Measurements from ENCODE around the gene C2orf49. TPM values are rescaled to one million over a fixed set of nuclear protein-coding genes. Genes with fewer than 3 reads are reported as not detected.

Gene C2orf49
- total RNA-seq, 2 experiments from 2014 or later = 20.5 to 23.1 TPM

DNA sequence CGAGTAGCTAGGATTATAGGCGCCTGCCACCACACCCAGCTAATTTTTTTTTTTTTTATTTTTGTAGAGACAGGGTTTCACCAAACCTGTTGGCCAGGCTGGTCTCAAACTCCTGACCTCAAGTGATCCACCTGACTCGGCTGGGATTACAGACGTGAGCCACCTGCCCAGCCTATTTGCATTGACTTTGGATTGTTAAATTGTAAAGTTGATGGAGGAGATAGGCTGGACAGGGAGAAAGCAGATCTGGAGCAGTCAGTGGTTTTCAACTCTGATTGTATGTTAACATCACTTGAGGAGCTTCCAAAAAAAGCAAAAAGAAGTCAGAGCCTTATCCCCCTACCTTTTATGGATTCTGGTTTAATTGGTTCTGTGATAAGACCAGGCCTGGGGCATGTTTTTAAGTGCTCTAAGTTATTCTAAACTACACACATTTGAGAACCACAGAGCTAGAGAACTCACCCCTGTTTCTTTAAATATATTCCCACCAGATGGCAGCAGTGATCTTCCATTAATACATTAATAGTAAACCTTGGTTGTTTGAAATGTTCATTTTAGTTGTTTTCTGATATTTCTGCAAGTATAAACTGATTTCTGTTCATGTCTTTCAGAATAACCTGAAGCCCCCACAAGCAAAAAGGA, 7.5 kb downstream of the C2orf49 start:
- Mint-ChIP-seq H3K9me3 (ENCODE audit: low read depth) (no peaks in the 10 kb centered on the region), H3K4me1 (peaks cover 5% of the 10 kb centered on the region), H3K36me3 (peaks cover 46% of the 10 kb centered on the region), H3K27ac (no peak overlapping the region), H3K27me3 (no peaks in the 10 kb centered on the region), H3K4me3 (no peak overlapping the region)
- no peak for DNase-seq
- CTCF ChIA-PET = interaction anchor here (0.6 to 1.8 kb wide), 11 partner anchors 9 to 202 kb away, joined by 3 to 8 read pairs (median 3); no protein-coding TSS in a partner anchor
- ATAC-seq = no peak

DNA sequence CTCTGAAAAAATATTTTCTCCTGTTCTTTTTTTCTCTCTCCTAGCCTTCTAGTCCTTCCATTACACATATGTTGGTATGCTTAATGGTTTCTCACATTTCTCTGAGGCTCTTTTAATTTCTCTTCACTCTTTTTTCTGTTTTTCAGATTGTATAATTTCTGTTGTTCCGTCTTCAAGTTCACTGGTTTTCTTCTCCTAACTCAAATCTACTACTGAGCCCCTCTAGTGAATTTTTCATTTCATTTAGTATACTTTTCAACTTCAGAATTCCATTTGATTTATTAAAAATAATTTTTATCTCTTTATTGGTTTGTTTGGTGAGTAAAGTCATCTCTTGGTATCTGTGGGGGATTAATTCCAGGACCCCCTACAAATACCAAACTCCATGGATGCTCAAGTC, 19.8 kb downstream of the C2orf49 start:
- no peak for ATAC-seq
- no peak overlapping the region for H3K27ac Mint-ChIP-seq
- CTCF ChIA-PET = interaction anchor here (1.0 to 1.3 kb wide), 3 partner anchors 9 to 12 kb away, joined by 3 to 5 read pairs (median 4); no protein-coding TSS in a partner anchor

DNA sequence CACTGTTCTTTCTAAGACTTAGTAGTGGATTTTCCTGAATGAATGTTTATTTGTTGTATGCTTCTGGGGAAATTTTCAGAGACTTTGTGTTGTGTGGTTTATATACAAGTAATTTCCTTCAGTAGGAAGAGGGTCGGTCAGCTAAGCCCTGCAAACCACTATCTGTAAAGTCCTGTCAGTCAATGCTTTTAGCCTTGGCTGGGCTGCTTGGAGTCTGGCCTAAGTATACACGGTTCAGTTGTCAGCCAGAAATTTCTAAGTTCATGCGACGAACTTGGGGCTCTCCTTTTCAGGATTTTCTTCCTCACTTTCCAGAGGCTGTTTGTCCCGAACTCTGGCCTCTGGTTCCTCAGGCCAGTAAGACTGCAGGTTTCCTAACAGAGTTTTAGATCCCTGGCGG, 21.3 kb downstream of the C2orf49 start:
- Mint-ChIP-seq H3K36me3 (peaks cover 44% of the 10 kb centered on the region), H3K27me3 (no peaks in the 10 kb centered on the region), H3K9me3 (ENCODE audit: low read depth) (no peaks in the 10 kb centered on the region), H3K4me1 (peaks cover 15% of the 10 kb centered on the region), H3K27ac (no peak overlapping the region), H3K4me3 (no peak overlapping the region)
- ATAC-seq (no peak), DNase-seq (no peak)
- CTCF ChIA-PET = no interaction called here

More for the DNA sequence above, 19.8 kb downstream of the C2orf49 start:
- peaks cover 12% of the 10 kb centered on the region for H3K4me1 Mint-ChIP-seq
- no peak for DNase-seq
- H3K9me3 Mint-ChIP-seq (ENCODE audit: low read depth) = no peaks in the 10 kb centered on the region
- no peaks in the 10 kb centered on the region for H3K27me3 Mint-ChIP-seq
- peaks cover 50% of the 10 kb centered on the region for H3K36me3 Mint-ChIP-seq
- H3K4me3 Mint-ChIP-seq = no peak overlapping the region

GRCh38 chr2:105361102-105361889, 24.0 kb downstream of the C2orf49 start:
- peak overlapping the region; percentile 1 for H3K27ac Mint-ChIP-seq
- DNase-seq = no peak
- H3K4me1 Mint-ChIP-seq = peaks cover 18% of the 10 kb centered on the region
- no peak overlapping the region for H3K4me3 Mint-ChIP-seq
- CTCF ChIA-PET = interaction anchor here (1.0 kb wide), 1 partner anchor 160 kb away, joined by 4 read pairs; no protein-coding TSS in a partner anchor
- ATAC-seq = peak; percentile 67
- no peaks in the 10 kb centered on the region for H3K9me3 Mint-ChIP-seq (ENCODE audit: low read depth)
- H3K36me3 Mint-ChIP-seq = peaks cover 30% of the 10 kb centered on the region
- H3K27me3 Mint-ChIP-seq = no peaks in the 10 kb centered on the region

GRCh38 chr2:105362862-105363591, 25.7 kb downstream of the C2orf49 start:
- no peaks in the 10 kb centered on the region for H3K27me3 Mint-ChIP-seq
- no peak overlapping the region for H3K4me3 Mint-ChIP-seq
- H3K27ac Mint-ChIP-seq = no peak overlapping the region
- peaks cover 18% of the 10 kb centered on the region for H3K4me1 Mint-ChIP-seq
- ATAC-seq = no peak
- no peak for DNase-seq
- no peaks in the 10 kb centered on the region for H3K9me3 Mint-ChIP-seq (ENCODE audit: low read depth)
- peaks cover 16% of the 10 kb centered on the region for H3K36me3 Mint-ChIP-seq
- CTCF ChIA-PET = interaction anchor here (1.0 kb wide), 1 partner anchor 158 kb away, joined by 4 read pairs; no protein-coding TSS in a partner anchor

DNA sequence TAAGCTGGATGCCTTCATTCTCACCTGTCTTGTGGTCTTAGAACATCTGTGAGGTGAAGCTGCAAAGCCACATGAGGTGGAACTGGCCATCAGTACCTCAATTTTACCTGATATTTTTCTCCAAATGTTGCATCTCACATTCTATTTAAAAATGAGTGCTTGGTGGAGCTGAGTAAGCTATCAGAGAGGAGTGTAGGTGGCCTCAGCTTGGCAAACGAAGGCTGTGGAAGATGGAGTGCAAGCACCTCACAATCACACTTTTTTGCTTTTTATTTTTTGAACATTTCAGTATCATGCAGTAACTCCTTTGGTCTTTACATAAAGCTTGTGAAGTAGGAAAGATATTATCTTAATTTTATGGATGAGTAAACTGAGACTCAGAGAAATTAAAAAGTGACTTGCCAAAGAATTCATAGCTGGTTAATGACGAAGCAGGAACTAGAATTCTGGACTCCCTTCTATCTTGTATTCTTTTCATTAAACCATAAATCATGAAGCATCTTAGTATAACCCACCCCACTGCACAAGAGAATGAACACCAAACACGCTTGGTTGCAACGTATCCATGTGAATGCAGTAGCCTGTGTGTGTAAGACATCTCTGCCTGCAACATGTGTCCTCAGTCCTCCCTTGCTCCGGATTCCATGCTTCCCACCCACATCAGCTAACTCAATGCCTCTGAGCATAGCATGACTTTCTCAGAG, 27.2 kb downstream of the C2orf49 start:
- Mint-ChIP-seq H3K27ac (peak overlapping the region; percentile 3), H3K4me1 (peaks cover 19% of the 10 kb centered on the region), H3K27me3 (no peaks in the 10 kb centered on the region), H3K4me3 (no peak overlapping the region), H3K9me3 (ENCODE audit: low read depth) (no peaks in the 10 kb centered on the region), H3K36me3 (peaks cover 8% of the 10 kb centered on the region)
- CTCF ChIA-PET = no interaction called here
- ATAC-seq = no peak
- no peak for DNase-seq

GRCh38 chr2:105365206-105365605, 27.9 kb downstream of the C2orf49 start:
- Mint-ChIP-seq H3K27me3 (no peaks in the 10 kb centered on the region), H3K36me3 (peaks cover 6% of the 10 kb centered on the region), H3K4me1 (peaks cover 25% of the 10 kb centered on the region), H3K4me3 (no peak overlapping the region), H3K9me3 (ENCODE audit: low read depth) (no peaks in the 10 kb centered on the region), H3K27ac (no peak overlapping the region)
- ATAC-seq = no peak
- CTCF ChIA-PET = interaction anchor here (1.9 kb wide), 1 partner anchor 9 kb away, joined by 5 read pairs; no protein-coding TSS in a partner anchor
- no peak for DNase-seq

DNA sequence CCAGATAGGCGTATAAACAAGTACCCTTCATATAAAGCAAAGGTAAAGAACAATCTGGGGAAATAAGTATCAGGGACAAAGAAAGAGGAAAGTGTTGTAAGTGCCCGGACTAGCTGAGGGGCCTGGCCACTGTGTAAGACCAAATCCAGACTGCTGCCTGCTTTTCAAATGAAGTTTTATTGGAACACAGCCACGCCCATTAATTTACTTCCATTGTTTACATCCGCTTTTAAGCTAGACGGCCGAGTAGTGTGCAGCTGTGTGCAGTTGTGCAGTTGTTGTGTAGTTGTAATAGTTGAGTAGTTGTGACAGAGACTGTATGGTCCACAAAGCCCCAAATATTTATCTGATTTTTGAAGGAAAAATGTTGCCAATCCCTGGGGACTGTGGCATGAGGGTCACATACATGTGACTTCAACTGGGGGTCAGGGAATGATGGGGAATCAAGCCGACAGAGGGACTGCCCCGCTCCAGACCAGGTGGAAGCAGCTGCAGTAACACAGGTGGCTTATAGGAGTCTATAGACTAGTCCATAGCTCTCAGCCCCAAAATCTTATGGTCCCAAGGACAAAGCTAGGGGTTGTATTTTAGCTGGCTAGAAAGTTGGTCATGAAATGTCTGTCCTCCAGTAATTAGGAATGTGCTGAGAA, 31.5 kb downstream of the C2orf49 start:
- H3K9me3 Mint-ChIP-seq (ENCODE audit: low read depth) = no peaks in the 10 kb centered on the region
- DNase-seq (no peak), ATAC-seq (no peak)
- H3K27me3 Mint-ChIP-seq = no peaks in the 10 kb centered on the region
- H3K27ac Mint-ChIP-seq = no peak overlapping the region
- no peak overlapping the region for H3K4me3 Mint-ChIP-seq
- no peaks in the 10 kb centered on the region for H3K36me3 Mint-ChIP-seq
- peaks cover 33% of the 10 kb centered on the region for H3K4me1 Mint-ChIP-seq
- CTCF ChIA-PET = interaction anchor here (0.6 to 3.1 kb wide), 13 partner anchors 9 to 567 kb away, joined by 3 to 48 read pairs (median 3); no protein-coding TSS in a partner anchor

- H3K4me3 Mint-ChIP-seq = peak overlapping the region; percentile 50
- CTCF ChIA-PET = interaction anchor here (0.7 to 3.1 kb wide), 14 partner anchors 11 to 413 kb away, joined by 3 to 48 read pairs (median 3); no protein-coding TSS in a partner anchor
Observed at GRCh38 chr2:105369777-105370690, 32.7 kb downstream of the C2orf49 start.

GRCh38 chr2:105371156-105371555, 33.8 kb downstream of the C2orf49 start:
- no peak for DNase-seq
- no peaks in the 10 kb centered on the region for H3K36me3 Mint-ChIP-seq
- no peaks in the 10 kb centered on the region for H3K9me3 Mint-ChIP-seq (ENCODE audit: low read depth)
- no peak overlapping the region for H3K4me3 Mint-ChIP-seq
- CTCF ChIA-PET = interaction anchor here (1.1 to 1.6 kb wide), 5 partner anchors 27 to 150 kb away, joined by 3 to 12 read pairs (median 3); partner anchors contain the start of gene FHL2
- ATAC-seq = no peak
- no peaks in the 10 kb centered on the region for H3K27me3 Mint-ChIP-seq
- peak overlapping the region; percentile 41 for H3K27ac Mint-ChIP-seq
- peaks cover 43% of the 10 kb centered on the region for H3K4me1 Mint-ChIP-seq

More at GRCh38 chr2:105369777-105370690, 32.7 kb downstream of the C2orf49 start:
- peak; percentile 91 for ATAC-seq
- no peaks in the 10 kb centered on the region for H3K36me3 Mint-ChIP-seq
- no peaks in the 10 kb centered on the region for H3K27me3 Mint-ChIP-seq
- peak overlapping the region; percentile 54 for H3K27ac Mint-ChIP-seq
- H3K9me3 Mint-ChIP-seq (ENCODE audit: low read depth) = no peaks in the 10 kb centered on the region
- H3K4me1 Mint-ChIP-seq = peaks cover 43% of the 10 kb centered on the region
- peak; percentile 94 for DNase-seq

- Mint-ChIP-seq H3K4me1 (peaks cover 43% of the 10 kb centered on the region), H3K4me3 (no peak overlapping the region), H3K9me3 (ENCODE audit: low read depth) (no peaks in the 10 kb centered on the region), H3K27ac (no peak overlapping the region), H3K27me3 (no peaks in the 10 kb centered on the region), H3K36me3 (no peaks in the 10 kb centered on the region)
- DNase-seq = no peak
- CTCF ChIA-PET = interaction anchor here (1.2 to 1.6 kb wide), 2 partner anchors 27 to 149 kb away, joined by 3 to 5 read pairs; partner anchors contain the start of gene FHL2
- ATAC-seq = no peak
Observed at GRCh38 chr2:105371810-105372209, 34.5 kb downstream of the C2orf49 start.
